CD14-positive monocyte (primary cell): ENCODE results near the gene POLR3G. TPM values are rescaled to one million over a fixed set of nuclear protein-coding genes. Genes with fewer than 3 reads are reported as not detected.
A peak's percentile ranks its signal among the peaks of the same experiment; 100 is the strongest.

Experiments used
- DNase-seq, 3 donors: peaks; one replicate each; pipeline ENCODE4 v3.0.0-alpha.2; 2011 to 2022
- H2AFZ ChIP-seq: 2 replicates; pipeline ENCODE4 v1.6.0; 2012; ENCODE audit warnings: mild to moderate bottlenecking, low read depth, low read length, inconsistent platforms; ENCODE audit not compliant: insufficient read depth, poor library complexity, severe bottlenecking
- H3K27ac ChIP-seq, 2 donors: 1 replicate in 1 of 2; 2 replicates in 1 of 2; pipeline ENCODE4 v1.5.1; 2012 to 2013; ENCODE audit warnings: low read length in 2 of 2, control low read depth in 1 of 2, inconsistent platforms in 1 of 2, low read depth in 1 of 2, mild to moderate bottlenecking in 1 of 2
- H3K27me3 ChIP-seq, 2 donors: one replicate each; pipeline versions ENCODE4 v1.6.0 to v1.6.1; 2011 to 2013; ENCODE audit warnings: low read length in 2 of 2; ENCODE audit not compliant: control insufficient read depth in 2 of 2, insufficient read depth in 2 of 2
- H3K36me3 ChIP-seq, 2 donors: replicated peaks in 1 of 2; 1 replicate in 1 of 2; 2 replicates in 1 of 2; pipeline versions ENCODE4 v1.5.1 to v1.6.1; 2012 to 2013; ENCODE audit warnings: low read length in 2 of 2, control low read depth in 1 of 2, inconsistent platforms in 1 of 2, mild to moderate bottlenecking in 1 of 2; ENCODE audit not compliant: insufficient read depth in 2 of 2, control insufficient read depth in 1 of 2
- H3K4me1 ChIP-seq, 2 donors: 1 replicate in 1 of 2; 2 replicates in 1 of 2; pipeline versions ENCODE4 v1.5.1 to v1.6.1; 2012 to 2013; ENCODE audit warnings: low read length in 2 of 2, control low read depth in 1 of 2, inconsistent platforms in 1 of 2, mild to moderate bottlenecking in 1 of 2, moderate library complexity in 1 of 2; ENCODE audit not compliant: insufficient read depth in 2 of 2, control insufficient read depth in 1 of 2
- H3K4me2 ChIP-seq: replicated peaks from 2 replicates; pipeline ENCODE3; 2012; ENCODE audit warnings: low read length, moderate library complexity, mild to moderate bottlenecking; ENCODE audit not compliant: poor library complexity, severe bottlenecking; ENCODE audit errors: extremely low read depth
- H3K4me3 ChIP-seq, 3 experiments: fragments of 200-600 bp in 1 of 3; sonication (generic) in 1 of 3; replicated peaks in 1 of 3; 1 replicate in 2 of 3; 2 replicates in 1 of 3; pipeline ENCODE4 v1.5.1; 2011 to 2013; ENCODE audit warnings: low read length in 3 of 3, mild to moderate bottlenecking in 3 of 3, control low read depth in 2 of 3, low read depth in 2 of 3, inconsistent platforms in 1 of 3, moderate library complexity in 1 of 3
- H3K79me2 ChIP-seq: 2 replicates; pipeline ENCODE4 v1.6.0; 2012; ENCODE audit warnings: mild to moderate bottlenecking, control low read depth, inconsistent platforms, low read length, moderate library complexity; ENCODE audit not compliant: insufficient read depth
- H3K9ac ChIP-seq: 2 replicates; pipeline ENCODE4 v1.6.0; 2017; ENCODE audit warnings: low read length, mild to moderate bottlenecking; ENCODE audit not compliant: insufficient read depth, poor library complexity, severe bottlenecking
- H3K9me3 ChIP-seq, 2 donors: replicated peaks in 1 of 2; 1 replicate in 1 of 2; 2 replicates in 1 of 2; pipeline versions ENCODE4 v1.5.1 to v1.6.1; 2012 to 2013; ENCODE audit warnings: low read length in 2 of 2, control low read depth in 1 of 2; ENCODE audit not compliant: control insufficient read depth in 1 of 2, insufficient read depth in 1 of 2
- H4K20me1 ChIP-seq: 2 replicates; pipeline ENCODE4 v1.6.0; 2012; ENCODE audit warnings: mild to moderate bottlenecking, low read length, control low read depth, moderate library complexity; ENCODE audit not compliant: insufficient read depth
- H3K27ac Mint-ChIP-seq, 7 donors: one replicate each; pipeline ENCODE4 v1.8.0; 2020; ENCODE audit warnings: mild to moderate bottlenecking in 7 of 7, mixed read lengths in 7 of 7, moderate library complexity in 6 of 7, inconsistent platforms in 2 of 7
- H3K27me3 Mint-ChIP-seq, 3 donors: one replicate each; pipeline ENCODE4 v1.8.0; 2021 to 2022; ENCODE audit warnings: low read depth in 3 of 3, mild to moderate bottlenecking in 3 of 3, mixed read lengths in 3 of 3, moderate library complexity in 3 of 3, inconsistent platforms in 1 of 3
- H3K36me3 Mint-ChIP-seq, 2 donors: one replicate each; pipeline ENCODE4 v1.8.0; 2020; ENCODE audit warnings: mixed read lengths in 2 of 2, inconsistent platforms in 1 of 2, mild to moderate bottlenecking in 1 of 2
- H3K4me1 Mint-ChIP-seq: one replicate; pipeline ENCODE4 v1.8.0; 2020; ENCODE audit warnings: mild to moderate bottlenecking, mixed read lengths
- H3K4me3 Mint-ChIP-seq, 2 donors: one replicate each; pipeline ENCODE4 v1.8.0; 2020; ENCODE audit warnings: mild to moderate bottlenecking in 2 of 2, mixed read lengths in 2 of 2, moderate library complexity in 1 of 2
- H3K9me3 Mint-ChIP-seq, 7 donors: one replicate each; pipeline ENCODE4 v1.8.0; 2020 to 2022; ENCODE audit warnings: mixed read lengths in 7 of 7, mild to moderate bottlenecking in 6 of 7, moderate library complexity in 6 of 7, inconsistent platforms in 2 of 7
- CTCF ChIP-seq: fragments of 200-600 bp; IDR thresholded peaks from one replicate; pipeline ENCODE4 v1.8.0; 2022; ENCODE audit warnings: antibody characterized with exemption, mild to moderate bottlenecking
- WGBS: methylation state at CpG from one replicate; pipeline ENCODE4 v1.1.5; 2013; ENCODE audit warnings: missing lambda C conversion rate; ENCODE audit not compliant: insufficient coverage; 5-methylcytosine and 5-hydroxymethylcytosine counted together
- intact Hi-C, 2 donors: fragments of 100-400 bp; cut with micrococcal nuclease; formaldehyde crosslinking; loops; one replicate each; pipeline versions ENCODE4 v1.15.0 to v1.15.1; 2023
- polyA plus RNA-seq, 3 donors: library from polyadenylated mRNA; depleted of rRNA in 1 of 3; unstranded in 2 of 3; stranded (reverse) in 1 of 3; fragments of 300-500 nt in 2 of 3; fragments of >200 nt in 1 of 3; fragmentation: Illumina TruSeq in 2 of 3; gene quantifications; 1 replicate in 2 of 3; 2 replicates in 1 of 3; pipeline ENCODE4 v1.2.3, GENCODE V29; 2012 to 2021

POLR3G gene
- polyA plus RNA-seq, 3 donors: 0.07 to 0.36 (median 0.13) TPM

GRCh38 chr5:90473396-90474234 is 1.0 kb upstream of the POLR3G start:
- Mint-ChIP-seq H3K4me3 (peak overlapping the region; percentile 95 to 97), H3K4me1 (peaks cover 22% of the 10 kb centered on the region), H3K36me3 (peaks cover 2 to 8% of the 10 kb centered on the region in 2 donors), H3K27me3 (peaks cover 2 to 7% (median 4%) of the 10 kb centered on the region in 3 donors), H3K9me3 (peaks cover 2 to 17% (median 4%) of the 10 kb centered on the region in 7 donors), H3K27ac (peak overlapping the region; percentile 80 to 92 (median 88))
- no peaks in the 10 kb centered on the region for H3K36me3 ChIP-seq
- H3K9me3 ChIP-seq: no peaks in the 10 kb centered on the region
- H3K9ac ChIP-seq: peak overlapping the region; percentile 59
- H3K27ac ChIP-seq: peak overlapping the region; percentile 58 to 74
- H2AFZ ChIP-seq: peak overlapping the region; percentile 98
- H3K27me3 ChIP-seq: no peaks in the 10 kb centered on the region
- DNase-seq: peak in 2 of 3 donors; percentile 1 to 32
- no peak for TF ChIP-seq CTCF
- H4K20me1 ChIP-seq: no peaks in the 10 kb centered on the region
- H3K4me1 ChIP-seq: peaks cover 19 to 22% of the 10 kb centered on the region in 2 donors
- peak overlapping the region; percentile 97 for H3K4me2 ChIP-seq
- intact Hi-C loops: loop anchor here (2.0 to 10.0 kb wide), 3 partner anchors 49 to 61 kb away; partner anchors contain the start of gene LYSMD3 (in 1 of the 2)
- peak overlapping the region; percentile 74 to 90 (median 79) for H3K4me3 ChIP-seq
- peaks cover 6% of the 10 kb centered on the region for H3K79me2 ChIP-seq
- WGBS: under 1% methylated on average over 55 of the region's 56 CpGs

GRCh38 chr5:90475436-90475980 is 844 bp downstream of the POLR3G start:
- Histone ChIP-seq H2AFZ (peak overlapping the region; percentile 98), H3K36me3 (no peaks in the 10 kb centered on the region), H4K20me1 (no peaks in the 10 kb centered on the region), H3K4me2 (no peak overlapping the region), H3K79me2 (peaks cover 6% of the 10 kb centered on the region), H3K9me3 (no peaks in the 10 kb centered on the region), H3K4me1 (peaks cover 19 to 22% of the 10 kb centered on the region in 2 donors), H3K27me3 (no peaks in the 10 kb centered on the region), H3K9ac (no peak overlapping the region), H3K27ac (no peak overlapping the region), H3K4me3 (no peak overlapping the region)
- H3K36me3 Mint-ChIP-seq: no peaks in the 10 kb centered on the region
- no peak overlapping the region for H3K4me3 Mint-ChIP-seq
- TF ChIP-seq CTCF: no peak
- no peak overlapping the region for H3K27ac Mint-ChIP-seq
- no peak for DNase-seq
- intact Hi-C loops: loop anchor here in 1 of 2 donors (5.0 to 10.0 kb wide), 2 partner anchors 51 to 52 kb away; partner anchors contain the start of gene LYSMD3
- H3K4me1 Mint-ChIP-seq: peaks cover 22% of the 10 kb centered on the region
- WGBS: no CpG with 5 or more reads among the region's 17 CpGs
- peaks cover 3 to 7% (median 7%) of the 10 kb centered on the region in 3 donors for H3K27me3 Mint-ChIP-seq
- H3K9me3 Mint-ChIP-seq: peaks cover 0 to 2% (median 2%) of the 10 kb centered on the region in 7 donors
